IPS-18a (cell line): ENCODE data around the gene TNFRSF8.

Source experiments
- H3K27ac ChIP-seq: one replicate; pipeline ENCODE4 v1.5.1; 2013; ENCODE audit warnings: low read length
- H3K27me3 ChIP-seq: one replicate; pipeline ENCODE4 v1.6.1; 2013; ENCODE audit warnings: mild to moderate bottlenecking, low read length; ENCODE audit not compliant: control insufficient read depth, insufficient read depth
- H3K36me3 ChIP-seq: one replicate; pipeline ENCODE4 v1.6.1; 2013; ENCODE audit warnings: low read depth, low read length; ENCODE audit not compliant: control insufficient read depth
- H3K4me1 ChIP-seq: one replicate; pipeline ENCODE4 v1.6.1; 2013; ENCODE audit warnings: low read depth, low read length; ENCODE audit not compliant: control insufficient read depth
- H3K4me3 ChIP-seq: one replicate; pipeline ENCODE4 v1.5.1; 2013; ENCODE audit warnings: low read length
- H3K9ac ChIP-seq: one replicate; pipeline ENCODE4 v1.6.1; 2013; ENCODE audit warnings: mild to moderate bottlenecking, low read length, moderate library complexity
- H3K9me3 ChIP-seq: one replicate; pipeline ENCODE4 v1.6.1; 2013; ENCODE audit warnings: low read depth, low read length; ENCODE audit not compliant: control insufficient read depth

Gene TNFRSF8

DNA sequence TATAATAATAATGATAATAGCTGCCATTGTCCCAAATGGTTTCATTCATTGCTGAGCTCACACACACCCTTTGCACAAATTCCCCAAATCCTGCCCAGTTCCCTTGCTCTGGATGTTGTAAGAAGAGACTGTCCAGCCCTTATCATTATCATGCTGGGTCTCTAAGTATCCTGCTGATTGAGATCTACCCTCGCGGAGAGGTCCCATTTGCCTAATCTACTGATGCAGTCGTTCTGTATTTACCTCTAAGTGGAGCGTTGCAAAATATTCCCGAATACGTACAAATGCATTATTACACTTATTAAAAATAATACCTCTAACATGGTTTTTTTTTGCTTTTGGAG, 51.2 kb downstream of the TNFRSF8 start:
- no peak overlapping the region for H3K4me3 ChIP-seq
- no peak overlapping the region for H3K27ac ChIP-seq
- no peaks in the 10 kb centered on the region for H3K27me3 ChIP-seq
- H3K9ac ChIP-seq = no peak overlapping the region
- no peaks in the 10 kb centered on the region for H3K9me3 ChIP-seq
- no peaks in the 10 kb centered on the region for H3K4me1 ChIP-seq
- H3K36me3 ChIP-seq = peaks cover 13% of the 10 kb centered on the region

GRCh38 chr1:12114916-12115315, 51.8 kb downstream of the TNFRSF8 start:
- Histone ChIP-seq H3K4me3 (no peak overlapping the region), H3K9ac (no peak overlapping the region), H3K27me3 (no peaks in the 10 kb centered on the region)

DNA sequence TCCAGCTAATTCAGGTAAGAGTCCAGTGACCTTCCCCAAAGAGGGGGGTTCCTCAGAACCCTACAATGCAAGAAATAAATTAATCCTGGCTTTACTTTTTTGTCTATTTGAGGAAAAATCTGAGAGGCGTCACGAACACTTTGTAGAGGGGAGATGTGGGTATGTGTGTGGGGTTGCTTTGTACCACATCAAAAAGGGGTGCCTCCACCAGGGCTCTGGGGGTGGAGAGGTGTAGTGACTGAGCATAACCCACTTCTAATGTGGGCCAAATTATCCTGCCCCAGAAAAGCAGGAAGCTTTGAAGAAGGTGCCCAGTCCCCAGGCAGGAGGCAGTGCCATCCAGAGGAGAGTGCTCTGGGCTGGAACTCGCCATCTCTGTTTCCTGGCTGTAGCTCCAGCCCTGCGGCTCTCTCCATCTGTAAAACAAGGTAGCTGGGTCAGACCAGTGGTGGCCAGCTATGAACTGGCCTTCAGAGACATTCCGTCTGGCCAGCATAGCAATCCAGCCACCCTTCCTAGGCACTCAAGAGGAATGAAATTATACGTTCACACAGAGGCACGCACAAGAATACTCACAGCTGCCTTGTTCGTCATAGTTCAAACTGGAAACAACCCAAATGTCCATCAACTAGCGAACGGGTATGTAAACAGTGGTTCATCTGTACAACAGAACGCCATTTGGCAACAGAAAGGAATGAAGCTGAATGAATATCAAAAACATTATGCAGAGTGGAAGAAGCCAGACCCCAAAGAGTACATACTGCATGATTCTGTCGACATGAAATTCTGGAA, 58.3 kb downstream of the TNFRSF8 start:
- Histone ChIP-seq H3K4me1 (no peaks in the 10 kb centered on the region), H3K9ac (no peak overlapping the region), H3K4me3 (no peak overlapping the region), H3K36me3 (peaks cover 23% of the 10 kb centered on the region), H3K27me3 (no peaks in the 10 kb centered on the region), H3K27ac (no peak overlapping the region), H3K9me3 (no peaks in the 10 kb centered on the region)

More at GRCh38 chr1:12114916-12115315, 51.8 kb downstream of the TNFRSF8 start:
- Histone ChIP-seq H3K36me3 (peaks cover 15% of the 10 kb centered on the region), H3K4me1 (no peaks in the 10 kb centered on the region), H3K27ac (no peak overlapping the region), H3K9me3 (no peaks in the 10 kb centered on the region)

DNA sequence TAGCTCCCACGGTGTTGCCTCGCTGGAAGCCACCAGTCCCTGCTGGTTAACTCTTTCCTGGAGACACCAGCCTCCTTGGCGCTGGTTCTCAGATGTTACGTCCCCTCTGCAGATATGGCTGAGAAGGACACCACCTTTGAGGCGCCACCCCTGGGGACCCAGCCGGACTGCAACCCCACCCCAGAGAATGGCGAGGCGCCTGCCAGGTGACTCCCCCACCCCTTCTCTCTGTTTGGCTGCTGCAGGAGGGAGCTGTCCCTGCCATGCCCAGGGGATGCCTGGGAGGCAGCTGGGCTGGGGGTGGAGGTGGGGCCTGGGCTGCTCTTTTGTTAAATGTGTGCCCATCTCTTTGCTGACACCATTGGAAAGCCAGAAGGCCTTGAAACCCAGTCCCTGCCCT, 60.1 kb downstream of the TNFRSF8 start:
- H3K27ac ChIP-seq = no peak overlapping the region
- no peaks in the 10 kb centered on the region for H3K27me3 ChIP-seq
- no peak overlapping the region for H3K9ac ChIP-seq
- H3K4me1 ChIP-seq = no peaks in the 10 kb centered on the region
- no peak overlapping the region for H3K4me3 ChIP-seq
- H3K36me3 ChIP-seq = peaks cover 19% of the 10 kb centered on the region
- no peaks in the 10 kb centered on the region for H3K9me3 ChIP-seq

DNA sequence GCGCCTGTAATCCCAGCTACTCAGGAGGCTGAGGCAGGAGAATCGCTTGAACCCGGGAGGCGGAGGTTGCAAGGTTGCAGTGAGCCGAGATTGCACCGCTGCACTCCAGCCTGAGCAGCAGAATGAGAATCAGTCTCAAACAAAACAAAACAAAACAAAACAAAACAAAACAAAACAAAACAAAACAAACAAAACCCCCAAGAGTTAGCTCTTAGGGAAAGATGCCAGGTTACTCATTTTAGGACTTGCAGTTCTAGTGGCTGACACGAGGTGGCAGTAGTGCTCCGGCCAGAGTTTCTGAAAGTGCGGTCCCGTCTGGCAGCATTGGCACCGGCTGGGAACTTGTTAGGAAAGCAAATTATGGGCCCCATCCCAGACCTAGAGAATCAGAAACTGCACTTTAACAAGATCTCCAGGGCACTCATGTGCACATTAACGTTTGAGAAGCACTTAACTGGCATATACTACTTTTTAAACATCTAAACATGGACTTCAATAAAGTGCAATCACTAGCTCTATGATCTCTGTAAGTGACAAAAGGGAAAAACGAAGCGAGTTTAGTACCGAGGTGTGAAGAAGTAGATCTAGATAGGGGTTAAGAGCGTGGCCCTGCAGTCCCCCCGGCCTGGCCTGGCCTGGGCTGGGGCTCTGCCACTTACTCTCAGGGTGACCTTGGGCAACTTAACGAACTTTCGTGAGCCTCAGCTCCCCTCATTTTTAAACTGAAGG, 61.8 kb downstream of the TNFRSF8 start:
- Histone ChIP-seq H3K27ac (no peak overlapping the region), H3K27me3 (no peaks in the 10 kb centered on the region), H3K9me3 (no peaks in the 10 kb centered on the region), H3K4me3 (no peak overlapping the region), H3K36me3 (peaks cover 20% of the 10 kb centered on the region), H3K9ac (no peak overlapping the region), H3K4me1 (no peaks in the 10 kb centered on the region)

DNA sequence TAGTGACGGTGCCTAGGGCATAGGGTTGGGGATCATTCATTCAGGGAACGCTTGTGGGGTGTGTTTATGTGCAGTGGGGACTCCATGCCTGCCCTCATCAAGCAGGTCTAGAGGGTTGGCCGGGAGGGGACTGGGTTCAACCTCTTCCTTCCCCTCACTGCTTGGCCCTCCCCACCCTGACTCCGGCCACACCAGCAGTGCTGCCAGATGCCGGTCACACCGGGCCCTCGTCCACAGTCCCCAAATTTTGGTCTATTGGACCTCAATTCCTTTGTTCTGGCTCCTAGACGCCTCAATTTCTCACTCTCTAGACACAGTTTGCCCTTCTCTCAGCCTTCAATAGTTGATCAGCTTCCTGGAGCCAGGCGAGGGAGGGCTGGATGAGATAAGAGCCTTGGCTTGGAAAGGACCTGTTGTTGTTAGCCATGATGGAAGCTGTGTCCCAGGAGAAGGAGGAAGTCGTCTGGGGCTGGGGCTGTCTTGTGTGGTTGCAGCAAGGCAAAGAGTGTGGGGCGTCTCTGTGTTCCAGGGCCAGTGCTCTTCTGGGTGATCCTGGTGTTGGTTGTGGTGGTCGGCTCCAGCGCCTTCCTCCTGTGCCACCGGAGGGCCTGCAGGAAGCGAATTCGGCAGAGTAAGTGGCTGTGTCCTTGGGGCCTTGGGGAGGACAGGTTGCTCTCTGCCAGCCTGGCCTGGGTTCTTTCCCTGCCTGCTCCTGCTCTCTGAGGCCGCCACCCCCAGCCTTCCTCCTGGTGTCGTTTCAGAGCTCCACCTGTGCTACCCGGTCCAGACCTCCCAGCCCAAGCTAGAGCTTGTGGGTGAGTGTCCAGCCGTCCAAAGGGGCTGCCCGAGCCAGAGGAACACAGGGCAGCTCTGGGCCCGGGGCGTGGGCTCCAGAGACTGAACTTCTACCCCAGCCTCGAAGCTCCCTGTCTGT, 62.6 kb downstream of the TNFRSF8 start:
- H3K27me3 ChIP-seq = no peaks in the 10 kb centered on the region
- H3K9me3 ChIP-seq = no peaks in the 10 kb centered on the region
- H3K27ac ChIP-seq = no peak overlapping the region
- H3K4me1 ChIP-seq = no peaks in the 10 kb centered on the region
- no peak overlapping the region for H3K4me3 ChIP-seq
- H3K9ac ChIP-seq = no peak overlapping the region
- H3K36me3 ChIP-seq = peaks cover 15% of the 10 kb centered on the region

GRCh38 chr1:12126781-12127180, 63.7 kb downstream of the TNFRSF8 start:
- Histone ChIP-seq H3K27me3 (no peaks in the 10 kb centered on the region), H3K4me1 (no peaks in the 10 kb centered on the region), H3K9ac (no peak overlapping the region), H3K36me3 (peaks cover 6% of the 10 kb centered on the region), H3K9me3 (no peaks in the 10 kb centered on the region), H3K27ac (no peak overlapping the region), H3K4me3 (no peak overlapping the region)

GRCh38 chr1:12127206-12127810, 64.2 kb downstream of the TNFRSF8 start:
- Histone ChIP-seq H3K9ac (no peak overlapping the region), H3K27me3 (no peaks in the 10 kb centered on the region), H3K9me3 (no peaks in the 10 kb centered on the region), H3K27ac (no peak overlapping the region), H3K36me3 (peaks cover 6% of the 10 kb centered on the region), H3K4me3 (no peak overlapping the region), H3K4me1 (no peaks in the 10 kb centered on the region)

- Histone ChIP-seq H3K36me3 (peaks cover 6% of the 10 kb centered on the region), H3K9ac (no peak overlapping the region), H3K9me3 (no peaks in the 10 kb centered on the region), H3K27me3 (no peaks in the 10 kb centered on the region), H3K4me3 (no peak overlapping the region), H3K27ac (no peak overlapping the region), H3K4me1 (no peaks in the 10 kb centered on the region)
These were observed 65.0 kb downstream of the TNFRSF8 start for GRCh38 chr1:12128120-12128519.

DNA sequence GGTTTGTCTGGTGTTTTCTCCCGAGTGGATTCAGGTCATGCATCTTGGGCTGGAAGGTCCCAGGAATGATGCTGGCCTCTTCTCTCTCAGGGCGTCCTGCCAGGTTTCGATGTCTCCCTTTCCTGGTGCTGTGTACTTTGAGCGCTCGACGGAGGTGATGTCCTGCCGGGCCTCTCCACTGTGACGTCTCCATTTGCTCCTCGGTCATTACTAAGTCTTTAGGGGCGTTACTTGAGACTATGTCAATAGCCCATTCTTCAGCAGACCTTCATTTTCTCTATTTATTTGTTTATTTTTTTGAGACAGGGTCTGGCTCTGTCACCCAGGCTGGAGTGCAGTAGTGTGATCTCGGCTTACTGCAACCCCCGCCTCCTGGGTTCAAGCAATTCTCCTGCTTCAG, 66.5 kb downstream of the TNFRSF8 start:
- no peak overlapping the region for H3K27ac ChIP-seq
- no peaks in the 10 kb centered on the region for H3K27me3 ChIP-seq
- H3K36me3 ChIP-seq = peaks cover 6% of the 10 kb centered on the region
- H3K4me3 ChIP-seq = no peak overlapping the region
- no peak overlapping the region for H3K9ac ChIP-seq
- no peaks in the 10 kb centered on the region for H3K4me1 ChIP-seq
- H3K9me3 ChIP-seq = no peaks in the 10 kb centered on the region
